GM19099 (cell line): Measurements from ENCODE around the gene CEP295NL.

ENCODE experiments used
- POLR2A ChIP-seq: IDR thresholded peaks from 3 replicates; pipeline ENCODE4 v1.6.1; 2011; ENCODE audit warnings: low read depth; ENCODE audit not compliant: insufficient read length; ENCODE audit errors: extremely low read depth

The CEP295NL gene

DNA sequence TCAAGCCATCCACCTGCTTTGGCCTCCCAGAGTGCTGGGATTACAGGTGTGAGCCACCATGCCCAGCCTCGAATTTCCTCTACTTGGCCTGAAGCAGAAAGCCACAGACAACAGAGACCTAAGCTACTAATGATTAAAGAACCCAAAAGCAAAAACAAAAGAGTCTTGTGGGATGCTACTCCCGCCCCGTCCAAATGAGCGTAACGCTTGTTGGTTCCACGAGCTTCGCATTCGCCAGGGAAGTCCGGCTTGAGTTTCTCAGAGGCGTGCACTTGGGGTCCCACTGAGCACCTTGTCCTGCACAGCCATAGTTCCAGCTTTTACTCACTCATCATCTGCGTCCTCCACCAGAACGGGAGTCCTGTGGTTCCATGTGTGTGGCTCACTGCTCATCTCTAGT lies 16.0 kb downstream of the CEP295NL start:
- TF ChIP-seq POLR2A, result no peak

- TF ChIP-seq POLR2A, result no peak
Measured at GRCh38 chr17:78885956-78886355, 17.0 kb downstream of the CEP295NL start.

DNA sequence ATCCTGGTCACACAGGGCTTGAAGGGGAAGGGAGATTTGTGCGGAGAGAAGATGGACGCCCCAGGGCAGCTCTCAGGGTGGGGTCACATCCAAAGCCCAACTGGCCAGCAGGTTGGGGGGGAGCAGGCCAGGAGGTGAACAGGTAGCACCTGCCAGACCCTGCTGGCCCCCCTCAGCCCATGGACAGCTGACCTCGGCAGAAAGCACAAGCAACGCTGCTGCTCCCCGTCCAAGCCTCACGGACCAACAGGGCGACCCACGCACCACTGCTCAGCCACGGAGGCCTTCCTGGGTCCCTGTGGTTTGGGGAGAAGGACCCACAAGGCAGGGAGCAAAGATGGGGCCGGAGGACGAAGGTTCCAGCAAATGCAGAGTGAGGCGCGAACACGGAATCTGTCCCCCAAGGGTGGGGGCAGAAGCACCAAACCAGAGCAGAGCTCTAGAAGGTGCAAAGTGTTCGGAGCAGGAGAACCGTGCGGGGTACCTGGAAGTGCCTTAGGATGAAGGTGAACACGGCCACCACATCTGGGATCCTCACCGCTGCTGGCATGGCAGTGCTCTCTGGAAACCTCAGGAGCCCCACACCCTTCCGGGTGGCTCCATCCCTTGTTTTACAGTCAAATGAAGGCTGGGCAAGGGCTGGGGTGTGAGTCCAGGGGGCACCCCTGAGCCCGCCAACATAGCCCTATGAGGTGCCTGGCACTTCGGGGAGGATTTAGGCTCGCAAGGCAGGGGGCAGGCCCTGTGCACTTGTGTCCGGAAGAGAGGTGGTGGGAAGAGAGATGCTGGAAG lies 17.9 kb downstream of the CEP295NL start:
- no peak for TF ChIP-seq POLR2A

DNA sequence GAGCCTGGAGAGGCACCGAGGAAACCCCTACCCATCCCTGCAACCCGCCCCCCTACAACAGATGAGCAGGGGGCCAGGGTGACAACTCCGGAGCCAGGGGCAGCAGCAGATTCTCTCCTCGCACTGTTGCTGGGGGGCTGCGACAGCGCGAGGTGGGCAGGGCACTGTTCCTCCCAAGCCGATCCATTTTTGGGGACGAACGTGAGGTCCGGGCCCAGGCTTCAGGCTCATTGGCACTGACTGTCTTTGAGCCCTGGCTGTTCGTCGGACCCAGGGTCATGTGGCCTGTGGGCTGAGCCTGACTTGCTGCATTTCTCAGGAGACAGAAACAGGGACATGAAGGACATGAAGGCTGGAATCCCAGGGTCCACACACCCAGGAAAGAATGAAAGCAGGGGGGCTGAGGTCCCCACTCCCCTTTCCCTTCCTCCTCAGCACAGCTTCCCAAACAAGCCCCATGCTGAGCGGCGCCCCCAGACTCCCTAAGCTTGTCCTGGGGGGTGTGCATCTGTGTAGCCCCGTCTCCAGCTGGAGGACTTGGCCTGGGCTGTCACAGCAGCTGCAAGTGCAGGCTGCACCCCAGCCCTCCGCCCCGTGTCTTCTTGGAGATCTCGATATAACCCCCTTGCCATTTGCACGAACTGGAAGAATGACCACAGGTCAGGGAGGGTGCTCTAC lies 18.7 kb downstream of the CEP295NL start:
- no peak for TF ChIP-seq POLR2A

DNA sequence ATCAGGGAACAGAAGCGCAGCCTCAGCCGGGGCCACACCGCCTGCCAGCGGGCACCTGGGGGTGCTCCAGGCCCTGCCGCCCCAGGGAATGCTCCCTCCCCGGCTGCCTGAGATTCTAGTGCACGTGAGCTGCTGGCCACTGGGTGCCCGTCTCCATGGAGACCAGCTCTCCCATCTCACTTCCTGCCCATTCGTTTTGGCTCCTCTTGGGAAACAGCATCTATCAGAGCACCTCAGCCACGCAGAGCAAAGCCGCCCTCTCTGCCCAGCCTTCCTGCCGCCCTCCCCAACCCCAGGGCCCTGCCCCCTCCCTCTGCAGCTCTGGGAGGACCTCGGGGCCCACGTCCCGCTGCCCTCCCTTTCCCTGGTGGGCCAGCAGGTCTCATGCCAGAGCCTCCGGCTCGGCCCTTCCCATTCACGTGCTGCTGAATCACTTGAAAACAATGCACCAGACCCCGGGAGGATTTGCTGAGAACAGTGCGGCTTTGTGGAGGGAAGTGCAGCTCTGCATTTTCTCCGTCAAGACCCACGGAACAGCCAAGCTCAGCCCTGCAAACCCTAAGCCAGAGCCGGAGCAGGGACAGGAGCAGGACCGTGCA lies 19.4 kb downstream of the CEP295NL start:
- no peak for TF ChIP-seq POLR2A

DNA sequence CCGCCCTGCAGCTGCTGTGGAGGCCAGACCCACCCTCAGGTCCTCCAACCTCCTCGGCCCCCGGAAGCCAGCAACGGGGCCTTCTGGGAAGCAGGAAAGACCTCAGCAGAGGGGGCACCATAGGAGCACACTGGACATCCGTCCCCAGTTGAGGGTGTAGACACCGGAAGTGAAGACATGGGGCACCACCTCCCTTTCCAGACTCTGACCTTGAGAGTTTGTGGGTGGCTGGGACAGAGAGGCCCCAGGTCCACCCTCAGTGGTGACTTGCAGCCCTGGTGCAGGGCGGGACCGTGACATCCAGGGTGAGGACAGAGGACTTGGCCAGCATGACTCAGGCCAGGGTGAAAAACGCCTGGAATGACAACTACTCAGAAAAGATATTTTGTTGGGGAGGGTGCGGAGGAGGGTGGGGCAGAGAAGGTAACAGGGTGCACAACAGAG lies 19.9 kb downstream of the CEP295NL start:
- TF ChIP-seq POLR2A, result no peak

DNA sequence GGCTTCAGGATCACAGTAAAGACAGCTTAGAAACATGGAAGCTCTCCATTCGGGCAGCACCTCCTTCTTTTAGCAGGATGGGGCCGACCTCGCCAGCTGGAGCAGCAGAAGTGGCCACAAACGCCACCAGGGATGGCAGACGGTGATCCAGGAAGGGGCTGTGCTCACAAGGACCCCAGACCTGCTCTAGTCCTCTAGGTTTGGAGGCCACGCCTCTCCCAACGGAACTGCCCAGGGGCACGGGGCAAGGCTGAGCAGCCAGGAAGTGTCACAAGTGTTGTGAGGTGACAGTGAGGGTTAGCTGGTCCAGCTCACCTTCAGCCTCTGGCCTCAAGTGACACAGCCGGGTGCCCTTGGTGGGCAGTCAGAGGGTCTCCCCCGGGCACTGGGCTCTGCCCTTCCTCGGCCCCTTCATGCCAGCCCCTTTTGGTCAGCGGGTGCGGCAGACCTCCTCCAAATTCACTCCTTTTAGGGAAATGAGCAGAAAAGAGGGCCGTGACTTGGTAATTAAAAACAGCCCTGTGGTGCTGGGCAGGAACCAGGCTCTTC lies 20.4 kb downstream of the CEP295NL start:
- no peak for TF ChIP-seq POLR2A

DNA sequence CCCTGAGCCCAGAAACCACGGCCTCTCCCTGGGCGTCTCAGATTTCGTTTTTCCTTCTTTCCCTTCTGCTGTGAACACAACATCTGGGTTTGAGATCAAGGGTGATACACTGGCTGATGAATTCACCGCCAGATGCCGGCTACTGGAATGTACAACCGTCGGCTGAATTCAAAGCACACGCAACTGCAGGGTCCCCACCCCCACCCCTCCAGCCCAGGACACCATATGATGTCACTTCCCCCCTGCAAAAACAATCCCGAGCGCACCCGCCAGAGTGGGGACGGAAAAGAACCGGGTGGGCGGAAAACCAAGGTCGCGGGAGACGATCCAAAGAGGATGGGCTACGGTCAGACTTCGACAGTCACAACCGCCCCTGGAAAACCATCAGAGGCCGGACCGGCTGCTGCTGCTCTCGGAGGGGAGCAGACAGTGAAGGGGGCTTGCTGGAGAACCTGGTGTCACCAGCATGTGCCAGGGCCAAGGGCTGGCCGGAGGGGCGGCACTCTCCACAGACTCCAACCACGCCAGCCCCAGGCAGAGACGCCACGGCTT lies 23.3 kb downstream of the CEP295NL start:
- no peak for TF ChIP-seq POLR2A

- TF ChIP-seq POLR2A, result no peak
Measured at GRCh38 chr17:78878871-78879527, 24.0 kb downstream of the CEP295NL start.

DNA sequence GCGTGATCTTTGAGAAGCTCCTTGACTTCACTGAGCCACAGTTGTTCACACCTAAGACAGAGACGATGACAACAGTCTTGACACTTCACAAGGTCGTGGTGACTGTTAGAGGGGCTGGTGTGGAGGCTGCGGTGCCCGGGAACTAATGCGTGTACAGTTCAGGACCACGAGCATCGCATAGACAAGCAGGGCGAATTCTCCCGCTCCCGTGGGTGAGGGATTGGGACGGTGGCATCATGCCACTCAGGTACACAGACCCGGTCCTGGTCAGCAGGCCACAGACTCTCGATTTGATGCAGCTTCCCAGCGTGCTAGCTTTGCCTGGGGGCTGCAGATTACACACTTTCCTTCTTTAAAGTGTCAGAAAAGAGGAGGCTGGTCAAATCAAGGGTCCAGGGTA lies 24.7 kb downstream of the CEP295NL start:
- TF ChIP-seq POLR2A, result no peak

DNA sequence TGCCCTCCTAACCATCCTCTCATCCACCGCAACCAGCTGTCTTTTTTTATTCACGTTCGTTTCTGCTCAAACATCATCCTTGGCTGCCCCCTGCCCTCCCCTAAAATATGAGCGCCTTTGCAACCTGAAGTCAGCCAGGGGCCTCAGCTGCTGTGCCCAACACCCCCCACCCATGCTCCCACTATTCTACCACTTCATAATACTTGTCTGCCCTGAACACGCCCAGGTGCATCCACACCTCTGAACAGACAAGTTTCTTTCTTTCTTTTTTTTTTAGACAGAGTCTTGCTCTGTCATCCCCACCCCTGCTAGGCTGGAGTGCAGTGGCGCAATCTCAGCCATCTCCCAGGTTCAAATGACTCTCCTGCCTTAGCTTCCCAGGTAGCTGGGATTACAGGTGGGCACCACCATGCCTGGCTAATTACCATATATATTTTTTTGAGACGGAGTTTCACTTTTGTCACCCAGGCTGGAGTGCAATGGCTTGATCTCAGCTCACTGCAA lies 26.9 kb downstream of the CEP295NL start:
- no peak for TF ChIP-seq POLR2A

DNA sequence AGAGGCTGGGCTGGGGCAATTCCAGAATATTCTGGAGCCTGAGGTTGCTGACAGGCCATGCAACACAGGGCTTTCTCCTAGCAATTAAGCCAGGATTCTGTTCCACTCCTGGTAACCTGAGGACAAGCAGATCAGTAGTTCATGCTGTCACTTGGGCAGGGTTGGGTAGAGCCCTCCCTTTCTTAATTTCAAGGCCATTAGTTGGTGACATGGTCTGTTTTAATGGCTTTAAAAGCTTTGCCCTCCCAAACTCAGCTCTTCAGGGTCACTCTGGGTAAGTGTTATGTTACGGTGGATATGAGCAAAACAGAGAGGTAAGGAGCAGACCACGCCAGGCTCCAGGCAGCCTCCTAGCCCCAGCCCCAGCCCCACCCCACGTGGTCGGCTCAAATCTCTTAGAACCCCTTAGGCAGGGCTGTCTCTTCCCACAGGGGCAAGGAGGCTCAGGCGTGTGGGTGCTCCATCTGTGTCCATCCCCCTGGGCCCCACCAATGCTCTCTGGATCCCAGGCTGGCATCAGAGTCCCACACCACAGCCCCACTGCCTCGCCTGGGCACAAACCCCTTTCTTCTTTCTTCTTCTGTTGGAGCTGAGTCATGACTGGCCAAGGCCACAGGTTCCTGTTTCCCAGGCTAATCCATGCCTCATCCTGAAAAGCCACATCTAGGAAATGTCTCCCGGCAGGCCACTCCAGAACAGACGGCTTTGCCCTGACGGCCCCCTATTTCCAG lies 27.5 kb downstream of the CEP295NL start:
- TF ChIP-seq POLR2A, result no peak

DNA sequence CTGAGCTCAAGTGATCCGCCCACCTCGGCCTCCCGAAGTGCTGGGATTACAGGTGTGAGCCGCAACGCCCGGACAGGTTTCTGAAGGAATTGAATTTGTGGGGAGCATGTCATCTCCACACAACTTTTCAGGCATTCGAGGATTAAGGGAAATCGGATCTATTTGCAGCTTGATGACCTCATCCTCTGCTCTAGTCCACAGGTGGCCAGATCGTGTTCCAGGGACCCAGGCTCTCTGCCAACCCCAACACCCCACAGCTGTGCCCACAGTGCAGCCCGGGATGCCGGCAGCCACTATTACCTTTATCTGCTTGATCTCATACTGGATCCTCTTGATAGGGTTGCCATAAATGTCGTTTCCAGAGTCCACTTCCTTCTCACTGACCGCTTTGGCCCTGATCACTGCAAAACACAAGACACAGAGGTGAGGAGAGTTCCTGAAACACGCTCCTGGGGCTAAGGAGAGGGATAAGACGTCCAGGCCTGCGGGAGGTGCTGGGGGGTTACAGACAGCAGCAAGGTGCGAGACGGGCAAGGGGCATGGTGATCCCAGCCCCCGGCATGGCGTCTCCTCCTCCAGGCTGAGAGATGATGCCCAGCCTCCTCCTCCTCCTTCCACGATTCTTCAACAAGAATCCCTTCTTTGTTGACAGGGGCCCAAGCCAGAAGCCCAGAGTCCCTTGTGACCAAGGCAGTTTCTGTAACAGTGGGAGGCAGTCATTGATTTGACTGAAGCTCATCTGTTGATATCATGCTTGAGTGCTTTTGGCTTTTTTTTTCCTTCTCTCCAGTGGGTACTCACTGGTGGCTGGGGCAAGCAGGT lies 29.3 kb downstream of the CEP295NL start:
- no peak for TF ChIP-seq POLR2A

GRCh38 chr17:78872486-78872885 lies 30.5 kb downstream of the CEP295NL start:
- TF ChIP-seq POLR2A, result no peak

GRCh38 chr17:78870621-78871020 lies 32.4 kb downstream of the CEP295NL start:
- TF ChIP-seq POLR2A, result no peak
